Fibroblast of lung (primary cell): ENCODE measurements around the gene SLC24A3. TPM values are rescaled to one million over a fixed set of nuclear protein-coding genes. Genes with fewer than 3 reads are reported as not detected.

ENCODE experiments used
- DNase-seq, 2 donors: peaks; one replicate each; pipeline versions ENCODE4 v3.0.0 to v3.0.0-alpha.2; 2010; ENCODE audit warnings: low read depth in 2 of 2
- H2AFZ ChIP-seq: 2 replicates; pipeline ENCODE4 v1.5.1; 2012; ENCODE audit warnings: low read length, control low read depth, inconsistent platforms
- H3K27ac ChIP-seq: 2 replicates; pipeline ENCODE4 v1.5.1; 2011; ENCODE audit warnings: low read length, control low read depth; ENCODE audit not compliant: insufficient read depth
- H3K27me3 ChIP-seq: 2 replicates; pipeline ENCODE4 v1.5.1; 2011; ENCODE audit warnings: mild to moderate bottlenecking, low read length; ENCODE audit not compliant: control insufficient read depth, insufficient read depth
- H3K36me3 ChIP-seq: 2 replicates; pipeline ENCODE4 v1.5.1; 2011; ENCODE audit warnings: low read length; ENCODE audit not compliant: control insufficient read depth, insufficient read depth
- H3K4me1 ChIP-seq: 2 replicates; pipeline ENCODE4 v1.5.1; 2011; ENCODE audit warnings: low read length; ENCODE audit not compliant: control insufficient read depth, insufficient read depth; ENCODE audit errors: extremely low read depth
- H3K4me2 ChIP-seq: 2 replicates; pipeline ENCODE4 v1.5.1; 2011; ENCODE audit warnings: low read length, control low read depth; ENCODE audit not compliant: insufficient read depth; ENCODE audit errors: extremely low read depth
- H3K4me3 ChIP-seq, 4 experiments: fragments of 200-600 bp in 1 of 4; sonication (generic) in 1 of 4; replicated peaks in 1 of 4; 2 replicates each; pipeline ENCODE4 v1.5.1; 2011 to 2016; ENCODE audit warnings: low read length in 4 of 4, low read depth in 3 of 4, mild to moderate bottlenecking in 3 of 4, control low read depth in 2 of 4, inconsistent platforms in 1 of 4, mixed read lengths in 1 of 4; ENCODE audit not compliant: insufficient read depth in 1 of 4; ENCODE audit errors: control extremely low read depth in 1 of 4
- H3K79me2 ChIP-seq: 2 replicates; pipeline ENCODE4 v1.5.1; 2012; ENCODE audit warnings: mild to moderate bottlenecking, low read length, inconsistent platforms; ENCODE audit not compliant: control insufficient read depth, insufficient read depth
- H3K9ac ChIP-seq: 2 replicates; pipeline ENCODE4 v1.5.1; 2011; ENCODE audit warnings: mild to moderate bottlenecking, low read length, control low read depth; ENCODE audit not compliant: insufficient read depth
- H3K9me3 ChIP-seq: 2 replicates; pipeline ENCODE4 v1.5.1; 2012; ENCODE audit warnings: low read depth, low read length; ENCODE audit not compliant: control insufficient read depth, insufficient read depth
- H4K20me1 ChIP-seq: 2 replicates; pipeline ENCODE4 v1.5.1; 2011; ENCODE audit warnings: low read length; ENCODE audit not compliant: control insufficient read depth, insufficient read depth; ENCODE audit errors: extremely low read depth
- CTCF ChIP-seq, 2 donors: IDR thresholded peaks in 1 of 2; conservative IDR thresholded peaks in 1 of 2; 1 replicate in 1 of 2; 2 replicates in 1 of 2; pipeline ENCODE4 v1.5.1; 2011 to 2012; ENCODE audit warnings: low read length in 2 of 2, control low read depth in 1 of 2, inconsistent platforms in 1 of 2, low read depth in 1 of 2, mild to moderate bottlenecking in 1 of 2
- EZH2 ChIP-seq: IDR thresholded peaks from 2 replicates; pipeline ENCODE4 v1.5.1; 2012; ENCODE audit warnings: low read length, control low read depth, mild to moderate bottlenecking; ENCODE audit errors: missing control alignments
- polyA plus RNA-seq, 2 donors: library from polyadenylated mRNA; depleted of rRNA in 1 of 2; stranded (reverse) in 1 of 2; unstranded in 1 of 2; fragments of >200 nt; gene quantifications; 2 replicates each; pipeline ENCODE4 v1.2.1, GENCODE V29; 2011 to 2012; ENCODE audit warnings: missing spikeins in 1 of 2
- total RNA-seq: library from RNA; depleted of rRNA; stranded (reverse); fragments of >200 nt; gene quantifications from 2 replicates; pipeline ENCODE4 v1.2.1, GENCODE V29; 2014

SLC24A3 gene
- total and polyA plus RNA-seq, 2 donors (not counting 1 experiment from before 2014, with no cell fraction given), result 0.03 to 1.8 TPM

GRCh38 chr20:19659448-19659847 is 447.0 kb downstream of the SLC24A3 start:
- TF ChIP-seq CTCF (conservative IDR thresholded peaks at IDR 0.05 in 1 of 2, IDR thresholded peaks at IDR 0.05 in 1 of 2; ENCODE audit: low read depth in 1 of 2, low read length in 2 of 2) (no peak), EZH2 (no peak)
- Histone ChIP-seq H3K27me3 (peaks cover 10% of the 10 kb centered on the region), H3K79me2 (no peaks in the 10 kb centered on the region), H3K4me3 (no peak overlapping the region), H4K20me1 (no peaks in the 10 kb centered on the region), H3K9ac (no peak overlapping the region), H3K4me2 (no peak overlapping the region), H3K27ac (no peak overlapping the region), H3K4me1 (no peaks in the 10 kb centered on the region), H2AFZ (no peak overlapping the region), H3K36me3 (no peaks in the 10 kb centered on the region), H3K9me3 (no peaks in the 10 kb centered on the region)
- DNase-seq, result no peak

GRCh38 chr20:19660808-19661378 is 448.5 kb downstream of the SLC24A3 start:
- Histone ChIP-seq H2AFZ (no peak overlapping the region), H3K79me2 (no peaks in the 10 kb centered on the region), H3K27ac (no peak overlapping the region), H3K4me2 (no peak overlapping the region), H3K4me1 (no peaks in the 10 kb centered on the region), H4K20me1 (no peaks in the 10 kb centered on the region), H3K27me3 (peaks cover 10% of the 10 kb centered on the region), H3K4me3 (no peak overlapping the region), H3K36me3 (no peaks in the 10 kb centered on the region), H3K9ac (no peak overlapping the region), H3K9me3 (no peaks in the 10 kb centered on the region)
- no peak for DNase-seq
- TF ChIP-seq EZH2 (no peak), CTCF (conservative IDR thresholded peaks at IDR 0.05 in 1 of 2, IDR thresholded peaks at IDR 0.05 in 1 of 2; ENCODE audit: low read depth in 1 of 2, low read length in 2 of 2) (no peak)

GRCh38 chr20:19661717-19662636 is 449.5 kb downstream of the SLC24A3 start:
- peak; percentile 99 to 100 for TF ChIP-seq CTCF (conservative IDR thresholded peaks at IDR 0.05 in 1 of 2, IDR thresholded peaks at IDR 0.05 in 1 of 2; ENCODE audit: low read depth in 1 of 2, low read length in 2 of 2)
- TF ChIP-seq EZH2, result no peak
- H2AFZ ChIP-seq, result no peak overlapping the region
- DNase-seq, result peak; percentile 51 to 81
- H3K9me3 ChIP-seq, result no peaks in the 10 kb centered on the region
- no peak overlapping the region for H3K4me2 ChIP-seq
- no peaks in the 10 kb centered on the region for H4K20me1 ChIP-seq
- no peak overlapping the region for H3K9ac ChIP-seq
- no peaks in the 10 kb centered on the region for H3K79me2 ChIP-seq
- no peaks in the 10 kb centered on the region for H3K4me1 ChIP-seq
- no peak overlapping the region for H3K4me3 ChIP-seq
- H3K27ac ChIP-seq, result no peak overlapping the region
- no peaks in the 10 kb centered on the region for H3K36me3 ChIP-seq
- H3K27me3 ChIP-seq, result peaks cover 10% of the 10 kb centered on the region
